ENCODE results near the gene EDAR.

GRCh38 chr2:108918941-108919341 lies 70.1 kb downstream of the EDAR start:
- TF ChIP-seq CTCF (IDR thresholded peaks at IDR 0.05; ENCODE audit: low read length) (no peak), EZH2 (IDR thresholded peaks at IDR 0.05; ENCODE audit: borderline replicate concordance, low read length) (no peak)
